EL (cell line): ENCODE data around the gene LRBA.

ENCODE experiments used
- DNase-seq: peaks from one replicate; pipeline ENCODE4 v3.0.0-alpha.2; 2016

The LRBA gene

DNA sequence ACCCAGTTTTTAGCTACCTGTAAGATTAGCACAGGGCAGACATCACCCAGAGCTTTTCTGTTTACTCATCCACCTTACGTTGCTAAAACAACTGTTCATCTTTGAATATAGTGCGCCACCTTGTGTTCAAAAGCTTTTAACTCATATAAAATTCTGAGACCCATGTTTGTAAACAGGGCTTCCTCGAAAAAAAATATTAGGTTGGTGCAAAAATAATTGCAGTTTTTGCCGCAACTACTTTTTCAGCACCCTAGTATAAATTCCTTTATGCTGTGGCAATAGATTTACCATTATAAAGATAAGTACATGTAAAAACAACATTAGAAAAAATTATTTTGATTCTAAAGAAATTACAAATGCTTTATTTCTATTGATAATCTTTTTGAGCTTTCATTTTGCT is 147.9 kb downstream of the LRBA start:
- DNase-seq, result peak; percentile 74

DNA sequence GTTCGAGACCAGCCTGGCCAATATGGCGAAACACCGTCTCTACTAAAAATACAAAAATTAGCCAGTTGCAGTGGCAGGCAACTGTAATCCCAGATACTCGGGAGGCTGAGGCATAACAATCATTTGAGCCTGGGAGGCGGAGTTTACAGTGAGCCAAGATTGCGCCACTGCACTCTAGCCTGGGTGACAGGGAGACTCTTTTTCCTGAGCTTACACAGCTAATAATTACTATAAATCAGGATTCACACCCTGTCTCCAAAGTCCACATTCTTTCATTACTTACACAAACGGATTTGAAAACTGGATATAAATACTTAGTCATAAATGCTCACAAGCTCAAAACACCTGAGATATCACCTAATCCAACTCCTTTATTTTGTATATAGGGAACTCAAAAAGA is 151.6 kb downstream of the LRBA start:
- no peak for DNase-seq

DNA sequence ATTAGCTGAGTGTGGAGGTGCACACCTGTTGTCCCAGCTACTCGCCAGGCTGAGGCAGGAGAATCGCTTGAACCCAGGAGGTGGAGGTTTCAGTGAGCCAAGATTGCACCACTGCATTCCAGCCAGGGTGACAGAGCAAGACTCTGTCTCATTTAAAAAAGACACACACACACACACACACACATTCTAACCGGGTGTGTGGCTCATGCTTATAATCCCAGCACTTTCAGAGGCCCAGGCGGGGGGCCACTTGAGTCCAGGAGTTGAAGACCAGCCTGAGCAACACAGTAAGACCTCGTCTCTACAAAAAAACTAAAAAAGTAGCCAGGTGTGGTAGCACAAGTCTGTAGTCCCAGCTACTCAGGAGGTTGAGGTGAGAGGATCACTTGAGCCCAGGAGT is 152.3 kb downstream of the LRBA start:
- DNase-seq, result no peak

DNA sequence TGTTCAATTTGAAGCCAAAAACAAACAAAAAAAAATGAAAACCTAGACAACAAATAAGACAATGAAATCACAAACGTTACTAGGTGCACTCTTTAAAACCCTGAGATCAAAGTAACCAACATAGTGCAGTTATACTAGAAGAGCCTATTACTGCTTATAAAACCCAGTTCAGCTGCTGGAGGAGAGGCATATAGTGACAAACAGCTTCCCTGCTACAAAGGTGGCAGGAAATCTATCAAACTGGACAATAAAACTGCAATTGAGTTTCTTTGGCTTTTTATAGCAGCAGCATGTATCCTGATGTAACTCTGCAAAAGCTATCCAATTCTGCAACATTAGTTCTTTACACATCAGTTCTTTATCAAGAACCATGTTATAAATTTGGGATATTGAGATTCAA is 155.6 kb downstream of the LRBA start:
- DNase-seq, result no peak

DNA sequence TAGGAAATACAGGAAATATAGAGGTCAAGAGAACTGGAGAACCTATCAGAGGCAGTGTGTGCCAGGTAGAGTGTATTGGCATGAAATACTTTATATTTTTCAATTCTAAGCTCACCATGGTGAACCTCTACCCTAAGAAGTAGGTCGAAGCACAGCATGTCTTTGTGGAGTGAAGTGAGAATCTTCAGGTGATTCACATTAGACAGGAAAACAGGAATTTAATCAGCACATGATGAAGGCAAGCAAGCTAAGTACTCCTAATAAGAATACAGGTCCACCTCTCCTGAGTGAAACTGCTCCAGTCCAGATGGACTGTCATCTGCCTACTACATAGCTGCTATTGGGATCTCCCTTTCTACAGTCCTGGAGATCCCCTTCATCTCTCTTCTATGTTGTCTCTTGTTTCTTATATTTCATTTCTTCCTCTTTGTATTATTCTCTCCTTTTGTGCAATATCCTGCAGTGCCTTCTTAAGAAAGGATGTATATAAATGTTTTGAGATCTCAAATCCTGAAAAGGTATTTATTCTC is 159.0 kb downstream of the LRBA start:
- DNase-seq, result no peak

DNA sequence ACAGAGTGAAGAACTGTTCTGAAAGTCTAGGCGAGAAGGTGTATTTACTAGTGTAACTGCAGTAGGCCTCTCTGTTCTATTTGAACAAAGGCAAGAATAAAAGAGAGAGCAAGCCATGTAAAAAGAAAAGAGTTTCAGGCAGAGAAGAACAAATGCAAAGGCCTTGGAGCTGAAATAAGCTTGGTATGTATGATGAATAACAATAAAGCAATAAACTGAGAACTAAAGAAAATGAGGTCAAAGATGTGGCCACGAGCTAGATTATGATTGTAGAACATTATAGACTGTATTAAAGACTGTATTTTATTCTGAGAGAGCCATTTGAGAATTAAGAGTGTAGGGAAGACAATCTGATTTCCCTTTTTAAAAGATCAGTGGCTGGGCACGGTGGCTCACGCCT is 160.5 kb downstream of the LRBA start:
- no peak for DNase-seq

DNA sequence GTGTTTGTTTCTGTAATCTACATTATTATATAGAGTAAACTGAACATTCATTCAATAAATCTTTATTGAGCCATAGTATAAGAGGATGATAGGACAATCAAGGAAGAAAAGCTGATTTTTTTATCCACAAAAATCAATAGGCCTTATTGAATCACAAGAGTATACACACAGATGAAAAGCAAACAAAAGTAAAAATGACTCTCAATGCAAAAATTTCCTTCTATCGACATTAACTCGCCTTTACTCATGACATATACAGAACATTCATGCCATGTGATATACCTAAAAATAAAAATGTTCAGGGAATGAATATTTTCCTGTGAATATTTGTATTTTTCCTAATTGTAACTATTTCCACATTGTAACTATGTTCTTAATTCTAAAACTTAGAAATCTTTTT is 161.2 kb downstream of the LRBA start:
- no peak for DNase-seq

DNA sequence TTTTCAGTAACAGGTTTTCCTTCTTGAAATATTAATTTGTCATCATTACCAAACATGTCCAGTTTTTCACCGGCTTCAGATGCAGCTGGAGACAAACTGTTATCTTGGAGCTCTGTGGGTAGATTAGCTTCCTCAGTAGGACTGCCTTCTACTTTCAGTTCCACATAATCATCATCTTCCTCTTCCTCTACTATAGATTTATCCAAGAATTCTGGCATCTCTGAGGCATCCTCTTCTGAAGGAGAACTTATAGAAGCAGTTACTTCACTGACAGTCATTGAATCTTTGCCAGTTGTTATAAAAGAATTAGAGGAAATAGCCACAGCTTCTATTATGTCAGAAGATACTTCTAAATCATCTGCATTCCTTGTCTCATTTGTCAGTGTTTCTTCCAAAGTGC is 162.9 kb downstream of the LRBA start:
- DNase-seq, result peak; percentile 7

DNA sequence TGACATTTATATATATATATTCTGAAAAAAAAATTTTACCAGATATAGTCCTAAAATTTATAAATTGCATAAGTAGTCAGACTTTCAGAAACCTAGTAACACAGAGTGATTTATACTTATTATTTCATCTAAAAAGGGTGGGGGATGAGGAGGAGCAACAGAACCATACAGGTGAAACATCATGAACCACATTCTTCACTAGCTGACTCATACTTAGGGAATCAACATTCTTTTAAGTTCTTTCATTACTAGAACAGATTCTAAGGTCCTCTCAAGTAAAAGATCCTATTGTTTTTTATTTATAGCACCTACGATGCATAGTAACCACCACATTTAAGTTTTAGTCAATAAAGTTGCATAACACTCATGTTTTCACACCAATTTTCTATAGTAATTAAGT is 166.1 kb downstream of the LRBA start:
- DNase-seq, result no peak

DNA sequence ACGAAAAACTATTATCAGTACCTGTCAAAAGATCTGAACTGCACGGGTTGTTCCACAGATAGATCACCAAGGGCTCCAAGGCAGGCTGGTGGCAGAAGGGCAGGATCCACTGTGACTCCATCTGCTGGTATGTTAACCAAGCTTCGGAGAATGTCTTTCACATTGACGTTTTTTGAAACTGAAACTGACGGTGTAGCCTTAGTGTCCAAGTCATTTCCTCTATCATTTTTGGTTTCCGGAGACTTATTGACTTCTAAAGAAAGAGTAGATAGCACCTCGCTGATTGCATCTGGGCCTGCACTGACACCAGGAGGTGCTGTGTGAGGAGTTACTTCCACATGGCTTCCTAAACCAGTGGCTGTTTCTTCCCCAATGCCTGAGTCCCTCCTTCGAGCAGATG is 186.9 kb downstream of the LRBA start:
- DNase-seq, result no peak

DNA sequence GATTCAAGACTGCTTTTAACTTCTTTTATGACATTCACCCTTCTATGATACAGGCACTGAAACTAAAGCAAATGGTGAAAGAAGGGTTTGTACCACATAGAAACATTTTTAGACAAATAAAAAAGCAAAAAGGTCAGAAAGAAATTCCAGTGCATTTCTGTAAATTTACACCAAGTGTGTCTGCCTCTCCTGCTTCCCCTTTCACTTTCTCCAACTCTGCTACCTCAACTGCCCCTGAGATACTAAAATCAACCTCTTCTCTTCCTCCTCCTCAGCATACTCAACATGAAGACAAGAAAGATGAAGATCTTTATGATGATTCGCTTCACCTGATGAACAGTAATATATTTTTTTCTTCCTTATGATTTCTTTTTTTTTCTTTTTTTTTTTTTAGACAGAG is 187.9 kb downstream of the LRBA start:
- no peak for DNase-seq

DNA sequence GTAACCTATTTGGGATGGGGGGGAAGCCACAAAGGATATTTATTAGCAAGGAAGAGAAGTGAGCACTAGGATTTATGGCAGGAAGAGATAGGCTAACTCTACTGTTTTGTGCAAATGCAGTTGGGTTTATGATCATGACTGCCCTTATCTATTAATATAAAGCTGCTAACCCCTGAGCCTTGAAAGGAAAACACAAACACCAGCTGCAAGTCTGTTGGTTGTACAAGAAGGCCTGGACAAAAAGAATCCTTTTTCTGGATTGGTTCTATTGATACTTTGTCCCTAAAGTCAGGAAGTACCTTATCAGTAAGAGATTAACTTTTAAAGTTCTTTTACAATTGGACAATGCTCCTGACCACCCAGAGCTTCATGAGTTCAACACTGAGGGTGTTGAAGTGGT is 188.8 kb downstream of the LRBA start:
- DNase-seq, result no peak

DNA sequence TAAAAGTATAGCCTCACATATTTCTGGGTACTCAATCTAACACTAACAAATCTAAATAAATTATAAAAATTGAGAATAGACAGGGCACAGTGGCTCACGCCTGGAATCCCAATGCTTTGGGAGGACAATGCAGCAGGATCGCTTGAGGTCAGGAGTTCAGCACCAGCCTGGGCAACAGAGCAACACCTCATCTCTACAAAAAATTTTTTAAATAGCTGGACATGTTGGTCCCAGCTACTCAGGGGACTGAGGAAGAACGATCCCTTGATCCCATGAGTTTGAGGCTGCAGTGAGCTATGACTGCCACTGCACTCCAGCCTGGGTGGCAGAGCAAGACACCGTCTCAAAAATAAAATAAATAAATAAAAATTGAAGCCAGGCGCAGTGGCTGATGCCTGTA is 192.7 kb downstream of the LRBA start:
- no peak for DNase-seq

DNA sequence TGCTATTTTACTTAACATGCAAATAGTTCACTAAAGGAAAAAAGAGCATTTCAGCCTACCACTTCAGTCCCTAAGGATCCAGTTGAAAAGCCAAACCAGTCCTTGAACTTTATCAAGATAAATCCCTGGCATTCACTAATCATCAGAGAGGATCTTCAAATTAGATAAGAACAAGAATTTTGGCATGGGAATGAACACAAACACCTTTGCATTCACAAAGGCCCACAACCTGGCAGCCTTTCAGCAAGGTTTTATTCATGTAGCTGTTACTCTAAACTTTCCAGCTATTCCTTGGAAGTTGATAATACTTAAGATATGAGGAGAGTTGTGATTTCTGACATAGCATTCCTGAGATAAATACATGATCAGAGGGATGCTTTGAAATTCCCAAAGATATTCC is 193.4 kb downstream of the LRBA start:
- DNase-seq, result no peak

DNA sequence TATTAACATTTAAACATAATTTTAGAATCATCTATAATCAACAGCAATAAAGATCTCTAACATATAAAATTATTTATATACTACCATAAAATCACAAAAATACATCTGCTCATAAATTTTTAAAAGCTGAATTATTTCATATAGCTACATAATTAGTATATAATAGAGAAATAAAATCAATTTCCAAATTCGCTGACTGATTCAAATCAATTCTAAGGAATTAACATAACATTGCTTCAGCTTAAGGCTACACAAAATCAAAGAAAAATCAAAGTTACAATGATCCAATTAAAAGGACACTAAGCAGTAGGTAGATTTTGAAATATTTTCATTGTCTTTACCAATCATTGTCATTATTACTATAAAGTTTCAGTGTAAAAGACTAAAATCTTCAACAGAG is 194.7 kb downstream of the LRBA start:
- no peak for DNase-seq

DNA sequence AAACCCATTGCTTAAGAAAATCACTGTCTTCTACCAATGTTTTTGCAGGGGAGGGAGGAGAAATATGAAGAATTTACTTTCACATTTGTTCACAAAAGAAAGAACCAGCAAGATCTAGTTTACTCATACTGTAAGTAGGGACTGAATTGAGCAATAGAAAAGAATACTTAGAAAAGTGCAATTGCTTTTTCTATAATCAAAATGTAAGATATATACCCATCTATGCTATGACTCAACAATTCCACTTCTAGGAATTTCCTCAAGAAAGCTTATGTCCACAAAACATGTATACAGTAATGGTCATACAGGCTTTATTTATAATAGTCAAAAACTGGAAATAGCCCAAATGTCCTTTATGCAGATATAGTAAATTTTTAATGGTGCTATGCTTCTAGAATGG is 196.4 kb downstream of the LRBA start:
- DNase-seq, result peak; percentile 23

DNA sequence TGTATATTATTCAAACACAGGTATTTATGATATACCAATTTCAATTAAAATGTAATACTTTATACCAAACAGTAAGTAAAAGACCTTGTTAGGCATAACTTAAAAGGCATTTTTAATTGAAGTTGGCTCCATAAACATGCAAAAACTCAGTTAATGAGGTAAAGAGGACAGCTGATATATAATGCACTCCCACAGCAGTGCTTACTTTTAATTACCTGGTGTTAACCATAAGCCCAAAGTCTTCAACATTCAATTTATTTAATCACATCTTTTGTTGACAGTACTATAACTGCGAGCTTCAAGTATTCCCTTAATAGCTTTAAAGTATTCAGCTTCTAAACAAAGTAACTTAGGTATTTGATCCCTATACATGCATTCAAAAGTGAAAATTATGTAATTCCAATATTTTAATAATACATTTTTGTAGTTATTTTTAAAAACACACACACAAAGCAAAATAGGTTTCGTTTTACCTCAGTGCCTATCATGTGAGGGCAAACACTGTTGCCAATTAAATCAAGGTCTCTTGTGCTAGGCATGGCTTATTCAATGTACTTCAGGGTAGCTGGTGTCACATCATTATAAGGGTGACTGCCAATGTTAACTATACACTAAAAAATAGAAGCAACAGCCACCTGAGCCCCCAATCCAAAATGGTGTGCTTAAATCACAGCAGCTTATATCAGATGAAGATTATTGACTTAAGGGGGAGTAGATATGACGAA is 197.1 kb downstream of the LRBA start:
- no peak for DNase-seq

DNA sequence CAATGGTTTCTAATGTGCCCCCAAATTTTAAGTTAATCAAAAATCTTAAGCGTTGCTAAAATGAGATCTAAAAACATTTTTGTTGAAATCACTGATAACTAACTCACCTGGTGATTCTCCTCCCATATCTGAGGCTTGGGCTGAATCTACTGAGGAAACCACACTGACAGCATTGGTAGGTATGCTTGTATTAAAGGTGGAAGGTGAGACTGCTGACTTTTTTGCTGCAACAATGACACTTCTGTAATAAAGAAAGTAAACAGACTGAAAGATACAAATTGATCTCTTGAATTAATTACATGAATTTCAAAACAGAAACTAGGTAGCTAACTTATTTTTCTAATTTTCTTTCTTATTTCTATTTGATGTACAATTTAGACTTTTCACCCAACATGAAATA is 198.1 kb downstream of the LRBA start:
- DNase-seq, result no peak

DNA sequence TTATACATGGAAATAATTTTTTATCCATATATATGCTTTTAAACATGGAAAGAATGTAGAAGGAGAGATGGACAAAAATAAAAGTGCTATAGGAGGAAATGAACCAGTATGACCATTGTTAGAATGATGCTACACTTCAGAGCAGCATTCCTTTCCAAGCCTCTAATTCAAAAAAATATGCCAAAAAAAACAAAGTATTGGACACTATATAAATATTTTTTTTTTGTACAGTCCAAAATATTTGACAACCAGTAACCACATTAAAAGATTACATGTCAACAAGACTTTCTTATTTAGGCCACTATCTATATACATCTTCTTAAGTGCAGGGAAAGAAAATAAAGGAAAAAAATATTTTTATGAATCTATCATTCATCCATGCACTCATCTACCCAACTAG is 198.6 kb downstream of the LRBA start:
- DNase-seq, result peak; percentile 31

DNA sequence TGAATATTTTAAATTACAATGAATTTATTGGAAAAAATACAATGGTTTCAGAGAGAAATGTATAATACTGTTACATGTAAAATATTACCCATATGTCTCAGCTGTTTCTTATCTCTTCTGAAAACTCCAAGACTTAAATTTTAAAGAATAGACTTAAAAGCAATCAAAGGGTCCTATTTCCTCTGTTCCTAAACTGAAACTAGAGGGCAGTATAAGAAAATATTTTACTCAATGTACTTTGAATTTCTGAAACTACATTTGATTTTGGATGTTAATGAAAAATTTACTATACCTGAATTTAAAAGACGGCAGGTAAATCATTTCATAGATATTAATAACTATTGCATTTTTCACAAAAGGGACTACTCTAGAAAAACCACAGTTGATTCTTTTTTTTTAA is 200.2 kb downstream of the LRBA start:
- no peak for DNase-seq

DNA sequence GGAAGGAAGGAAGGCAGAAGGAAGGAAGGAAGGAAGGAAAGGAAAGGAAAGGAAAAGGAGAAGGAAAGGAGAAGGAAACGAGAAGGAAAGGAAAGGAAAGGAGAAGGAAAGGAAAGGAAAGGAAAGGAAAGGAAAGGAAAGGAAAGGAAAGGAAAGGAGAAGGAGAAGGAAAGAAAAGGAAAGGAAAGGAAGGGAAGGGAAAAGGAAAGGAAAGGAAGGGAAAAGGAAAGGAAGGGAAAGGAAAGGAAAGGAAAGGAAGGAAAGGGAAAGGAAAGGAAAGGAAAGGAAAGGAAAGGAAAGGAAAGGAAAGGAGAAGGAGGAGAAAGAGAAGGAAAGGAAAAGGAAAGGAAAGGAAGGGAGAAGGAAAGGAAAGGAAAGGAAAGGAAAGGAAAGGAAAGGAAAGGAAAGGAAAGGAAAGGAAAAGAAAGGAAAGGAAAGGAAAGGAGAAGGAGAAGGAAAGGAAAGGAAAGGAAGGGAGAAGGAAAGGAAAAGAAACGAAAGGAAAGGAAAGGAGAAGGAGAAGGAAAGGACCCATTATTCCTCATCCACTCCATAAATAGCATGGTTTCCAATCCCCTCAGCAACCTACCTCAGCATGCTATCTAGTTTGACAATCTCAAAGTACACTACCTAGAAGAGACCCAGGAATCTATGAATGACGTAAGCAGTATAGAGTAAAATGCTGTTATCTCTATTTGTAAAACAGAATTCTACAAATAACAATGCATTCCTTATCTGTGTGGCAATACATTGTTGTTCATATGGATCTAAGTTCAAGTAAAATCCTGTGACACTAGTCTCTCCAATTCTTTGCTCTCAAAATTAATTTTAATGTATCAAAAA is 209.7 kb downstream of the LRBA start:
- DNase-seq, result no peak

DNA sequence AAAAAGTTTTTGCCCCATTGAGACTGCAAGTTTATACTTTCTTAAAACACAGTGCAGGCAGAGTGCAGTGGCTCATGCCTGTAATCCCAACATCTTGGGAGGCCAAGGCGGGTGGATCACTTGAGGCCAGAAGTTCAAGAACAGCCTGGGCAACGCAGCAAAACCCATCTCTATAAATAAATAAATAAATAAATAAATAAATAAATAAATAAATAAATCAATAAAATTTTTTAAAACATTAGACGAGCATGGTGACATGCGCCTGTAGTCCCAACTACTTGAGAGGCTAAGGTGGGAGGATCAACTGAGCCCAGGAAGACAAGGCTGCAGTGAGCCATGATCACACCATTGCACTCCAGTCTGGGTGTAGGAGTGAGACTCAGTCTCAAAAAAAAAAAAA is 213.3 kb downstream of the LRBA start:
- DNase-seq, result no peak

DNA sequence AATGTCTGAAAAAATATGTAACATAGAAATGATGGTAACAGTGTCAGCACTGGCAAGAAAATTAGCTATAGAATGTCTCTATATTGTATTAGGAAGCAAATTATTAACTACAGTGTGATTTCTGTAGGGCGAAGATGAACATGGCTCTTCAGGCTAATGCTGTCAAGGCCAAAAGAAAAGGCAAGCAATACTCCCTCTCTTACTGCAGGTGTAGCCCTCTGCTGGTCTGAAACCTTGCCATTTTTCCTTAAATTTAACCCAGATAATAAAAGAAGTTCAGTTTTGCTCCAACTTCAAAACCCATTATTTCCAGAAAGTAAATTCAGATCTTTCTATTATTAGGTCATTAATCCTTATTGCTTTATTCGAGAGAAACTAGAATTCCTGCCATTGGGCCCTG is 215.9 kb downstream of the LRBA start:
- DNase-seq, result no peak

DNA sequence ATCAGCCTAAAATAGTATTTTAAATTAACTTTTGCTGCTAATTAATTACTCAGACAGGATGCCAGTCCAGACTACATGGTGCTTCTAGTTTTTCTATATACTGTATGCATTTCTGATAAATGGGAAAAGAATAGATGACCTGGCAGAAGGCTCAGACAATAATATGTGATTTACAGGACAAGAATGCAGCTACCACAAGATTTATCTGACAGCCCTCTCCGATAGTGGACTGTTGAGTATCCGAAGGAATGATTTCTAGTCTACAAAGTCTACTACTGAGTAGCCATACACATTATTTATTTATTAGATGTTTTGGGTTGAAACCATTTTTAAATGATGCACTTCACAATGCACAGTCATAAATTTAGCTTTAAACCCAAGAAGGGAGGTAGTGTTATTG is 220.4 kb downstream of the LRBA start:
- no peak for DNase-seq

DNA sequence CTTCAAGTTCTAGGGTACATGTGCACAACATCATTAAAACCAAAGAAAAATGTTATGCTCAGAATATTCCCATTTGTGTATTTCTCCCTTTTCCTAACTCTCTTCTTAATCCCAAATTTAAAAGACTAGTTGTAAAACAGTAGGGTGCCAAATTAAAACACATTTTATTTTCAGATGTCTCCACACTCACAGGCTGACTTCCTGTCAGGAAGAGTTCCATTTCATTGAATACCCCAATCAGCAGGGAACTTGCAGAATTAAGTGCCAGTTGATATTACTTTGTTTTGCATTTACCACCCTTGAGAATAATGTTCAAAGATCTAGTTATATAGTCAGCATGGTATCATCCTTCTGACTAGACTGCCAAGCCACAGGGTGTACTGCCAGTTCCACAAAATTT is 225.2 kb downstream of the LRBA start:
- DNase-seq, result no peak
